Measurements from ENCODE around the gene ARHGAP29.

- TF ChIP-seq CTCF (IDR thresholded peaks at IDR 0.05; ENCODE audit: borderline replicate concordance, extremely low read depth, low read length, poor library complexity, severe bottlenecking) (no peak), EZH2 (IDR thresholded peaks at IDR 0.05; ENCODE audit: borderline replicate concordance, low read depth, low read length, severe bottlenecking) (no peak)
Observed at GRCh38 chr1:94125551-94126514, 111.6 kb downstream of the ARHGAP29 start.

Measured in DND-41 (cell line).